ENCODE data around the gene MRPL9.

MRPL9 gene

DNA sequence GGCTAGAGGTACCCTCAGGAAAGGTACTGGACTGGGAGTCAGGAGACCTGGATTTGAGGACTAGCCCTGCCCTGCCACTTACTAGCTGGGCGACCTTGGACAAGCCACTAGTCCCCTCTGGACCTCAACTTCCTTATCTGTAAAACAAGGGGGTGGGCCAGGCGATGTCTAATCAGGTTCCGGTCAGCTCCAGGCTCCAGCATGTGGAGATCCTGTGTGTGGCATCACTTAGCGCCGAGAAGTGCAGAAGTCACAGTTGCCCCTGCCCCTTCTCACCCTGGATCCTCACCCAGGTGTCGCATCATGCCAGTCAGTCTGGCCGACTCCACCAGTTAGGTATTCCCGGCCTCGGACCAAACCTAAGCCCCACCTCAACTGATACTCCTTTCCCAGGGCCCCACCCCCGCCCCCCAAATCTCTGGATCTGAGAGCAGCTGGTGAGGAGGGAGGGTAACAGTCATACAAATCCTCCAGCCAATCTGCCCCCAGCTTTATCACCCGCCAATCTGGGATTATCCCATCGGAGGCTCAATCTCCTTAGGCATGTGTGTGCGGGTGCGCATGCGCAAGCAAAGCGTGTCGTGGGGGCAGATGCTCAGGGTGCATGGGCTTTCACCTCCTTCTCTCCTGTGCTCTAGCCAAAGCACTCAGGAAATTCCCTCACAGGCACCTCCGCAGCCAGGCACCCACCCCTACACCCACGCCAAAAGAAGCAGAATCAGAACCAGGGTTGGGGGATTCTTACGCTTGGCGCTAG lies 52.1 kb downstream of the MRPL9 start:
- DNase-seq (ENCODE audit: low read depth in 2 of 2): no peak

- peak; percentile 13 to 25 for DNase-seq (ENCODE audit: low read depth in 2 of 2)
Measured at GRCh38 chr1:151710187-151710840, 53.0 kb downstream of the MRPL9 start.
